ENCODE results near the gene MRPS11.

- no peak for TF ChIP-seq POLR2A (IDR thresholded peaks at IDR 0.05)
- TF ChIP-seq CTCF (IDR thresholded peaks at IDR 0.05), result no peak
- no peak for TF ChIP-seq POLR2AphosphoS5 (IDR thresholded peaks at IDR 0.05)
Measured at GRCh38 chr15:88487796-88488523, 20.5 kb downstream of the MRPS11 start.

Measured in stomach (tissue), 4 donors.